Suprapubic skin (tissue), 3 donors: ENCODE data around the gene XRCC5.

ENCODE experiments used
- EP300 ChIP-seq: sonication (generic); formaldehyde crosslinking; IDR thresholded peaks from one replicate; pipeline ENCODE4 v1.6.1; 2017; ENCODE audit warnings: antibody characterized with exemption
- POLR2A ChIP-seq, 2 donors: fragments of 450-650 bp; IDR thresholded peaks; one replicate each; pipeline ENCODE4 v1.6.1; 2017; ENCODE audit warnings: antibody characterized with exemption in 2 of 2, mild to moderate bottlenecking in 2 of 2, moderate library complexity in 2 of 2
- TF ChIP-seq, protein P1 (sequence below), 2 donors: fragments of 200-600 bp in 1 of 2; fragments of 450-650 bp in 1 of 2; sonication (generic) in 1 of 2; IDR thresholded peaks; one replicate each; pipeline ENCODE4 v1.5.1; 2016 to 2019; ENCODE audit warnings: antibody characterized with exemption in 2 of 2, mild to moderate bottlenecking in 1 of 2, moderate library complexity in 1 of 2

DNA sequence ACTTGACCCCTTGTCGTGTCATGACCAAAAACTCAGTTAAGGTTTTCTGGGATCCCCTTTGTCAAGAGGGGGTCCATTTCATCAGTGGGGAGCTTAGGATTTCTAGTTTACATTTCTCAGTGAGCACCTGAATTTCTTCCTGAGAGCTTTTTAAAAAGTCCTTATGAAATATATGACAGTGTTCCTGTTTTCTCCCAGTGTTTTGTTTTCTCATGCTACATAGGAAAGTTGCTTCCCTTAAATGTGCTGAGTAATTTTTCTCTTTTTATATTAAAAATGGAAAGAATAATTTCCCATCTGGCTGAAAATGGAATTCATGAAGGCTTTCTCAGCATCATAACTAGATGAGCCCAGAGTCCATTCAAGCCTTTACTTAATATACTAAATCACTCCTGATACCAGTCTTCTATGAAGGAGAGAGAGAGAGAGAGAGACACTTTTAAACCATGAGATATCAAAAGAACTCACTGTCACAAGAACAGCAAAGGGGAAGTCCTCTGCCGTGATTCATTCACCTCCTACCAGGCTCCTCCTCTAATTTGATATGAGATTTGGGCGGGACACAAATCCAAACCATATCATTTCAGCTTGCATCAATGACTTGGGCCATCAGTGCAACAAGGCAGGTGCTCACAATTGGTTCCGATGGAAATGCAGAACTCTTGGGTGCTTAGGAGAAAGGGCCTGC is 61.1 kb downstream of the XRCC5 start:
- TF ChIP-seq, protein P1, sequence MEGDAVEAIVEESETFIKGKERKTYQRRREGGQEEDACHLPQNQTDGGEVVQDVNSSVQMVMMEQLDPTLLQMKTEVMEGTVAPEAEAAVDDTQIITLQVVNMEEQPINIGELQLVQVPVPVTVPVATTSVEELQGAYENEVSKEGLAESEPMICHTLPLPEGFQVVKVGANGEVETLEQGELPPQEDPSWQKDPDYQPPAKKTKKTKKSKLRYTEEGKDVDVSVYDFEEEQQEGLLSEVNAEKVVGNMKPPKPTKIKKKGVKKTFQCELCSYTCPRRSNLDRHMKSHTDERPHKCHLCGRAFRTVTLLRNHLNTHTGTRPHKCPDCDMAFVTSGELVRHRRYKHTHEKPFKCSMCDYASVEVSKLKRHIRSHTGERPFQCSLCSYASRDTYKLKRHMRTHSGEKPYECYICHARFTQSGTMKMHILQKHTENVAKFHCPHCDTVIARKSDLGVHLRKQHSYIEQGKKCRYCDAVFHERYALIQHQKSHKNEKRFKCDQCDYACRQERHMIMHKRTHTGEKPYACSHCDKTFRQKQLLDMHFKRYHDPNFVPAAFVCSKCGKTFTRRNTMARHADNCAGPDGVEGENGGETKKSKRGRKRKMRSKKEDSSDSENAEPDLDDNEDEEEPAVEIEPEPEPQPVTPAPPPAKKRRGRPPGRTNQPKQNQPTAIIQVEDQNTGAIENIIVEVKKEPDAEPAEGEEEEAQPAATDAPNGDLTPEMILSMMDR (IDR thresholded peaks at IDR 0.05), result no peak
- no peak for TF ChIP-seq EP300
- no peak for TF ChIP-seq POLR2A (IDR thresholded peaks at IDR 0.05)
